ENCODE measurements around the gene KLHL20. TPM values are rescaled to one million over a fixed set of nuclear protein-coding genes. Genes with fewer than 3 reads are reported as not detected.

Gene KLHL20
- total and polyA plus RNA-seq, 2 of the 13 experiments (the other 11 are each of a cell fraction or from before 2014, with no cell fraction given) = 7.4 to 14.3 TPM

GRCh38 chr1:173714759-173715537 lies at the start of gene KLHL20 (continued):
- TF ChIP-seq ATF4 (CRISPR knock-in tag; IDR thresholded peaks at IDR 0.05) = 0 out of 4 replicates have a peak, but pooled peaks of 1 of the 2 experiments have one; percentile 43
- no peak; the same call in 1 of the 2 replicates for TF ChIP-seq HOXA5 (CRISPR knock-in tag; IDR thresholded peaks at IDR 0.05)
- no peak for TF ChIP-seq ZNF24 (IDR thresholded peaks at IDR 0.05)
- peak; percentile 21; the same call in 1 of the 2 replicates for TF ChIP-seq ZNF788 (CRISPR knock-in tag; IDR thresholded peaks at IDR 0.05; ENCODE audit: borderline replicate concordance)
- peak; percentile 41 for TF ChIP-seq CTCF (CRISPR knock-in tag; IDR thresholded peaks at IDR 0.05)
- TF ChIP-seq FUBP1 (CRISPR knock-in tag; IDR thresholded peaks at IDR 0.05; ENCODE audit: borderline replicate concordance) = no peak
- peak; percentile 63; the same call in 1 of the 2 replicates for TF ChIP-seq ZNF510 (CRISPR knock-in tag; IDR thresholded peaks at IDR 0.05; ENCODE audit: low read depth)
- TF ChIP-seq LCORL (IDR thresholded peaks at IDR 0.05) = peak; percentile 63; the same call in 1 of the 2 replicates
- TF ChIP-seq LCORL (CRISPR knock-in tag; IDR thresholded peaks at IDR 0.05) = no peak
- no peak for TF ChIP-seq ZNF549 (CRISPR knock-in tag; IDR thresholded peaks at IDR 0.05)
- 0 out of 2 replicates have a peak, but pooled peaks have one; percentile 46 for TF ChIP-seq ZNF543 (CRISPR knock-in tag; IDR thresholded peaks at IDR 0.05)
- peak; percentile 91 for TF ChIP-seq ZNF574 (CRISPR knock-in tag; IDR thresholded peaks at IDR 0.05)
- TF ChIP-seq ZNF142 (CRISPR knock-in tag; IDR thresholded peaks at IDR 0.05) = peak; percentile 63; the same call in 1 of the 2 replicates
- peak; percentile 51 for TF ChIP-seq JARID2 (CRISPR knock-in tag; IDR thresholded peaks at IDR 0.05; ENCODE audit: insufficient replicate concordance)
- peak; percentile 64 for TF ChIP-seq ZNF746 (CRISPR knock-in tag; IDR thresholded peaks at IDR 0.05)

Measured in HepG2 (cell line).